GM12878 (cell line): ENCODE results near the gene KCNB1. TPM values are rescaled to one million over a fixed set of nuclear protein-coding genes. Genes with fewer than 3 reads are reported as not detected.

Experiments used
- ATAC-seq: fragments of 200-7000 bp; cut with Tn5 transposase; 3 replicates; pipeline ENCODE4 v1.9.1; 2020; ENCODE audit warnings: mild to moderate bottlenecking, moderate library complexity
- BruUV-seq: library from RNA; stranded (reverse); fragments of 400-500 nt; replicated peaks from 2 replicates; lab custom pipeline; 2021; lab: Mats Ljungman, UMichigan
- CTCF ChIA-PET: fragments of 300-600 bp; sonication (Branson Sonifier 250); formaldehyde crosslinking; extraction: SDS; loops from one replicate; lab custom pipeline; 2021; ENCODE audit warnings: inconsistent platforms; lab: Yijun Ruan, JAX
- POLR2A ChIA-PET: fragments of 350-600 bp; formaldehyde crosslinking; extraction: SDS; loops from one replicate; lab custom pipeline; 2021; ENCODE audit warnings: inconsistent platforms; lab: Charles Lee
- RAD21 ChIA-PET: fragments of 300-600 bp; sonication (Branson Sonifier 250); formaldehyde crosslinking; loops from one replicate; lab custom pipeline; 2023; ENCODE audit warnings: antibody characterized with exemption; ENCODE audit not compliant: unreplicated experiment; lab: Charles Lee
- SMC1A ChIA-PET: fragments of 300-600 bp; sonication (Branson Sonifier 250); formaldehyde crosslinking; loops from one replicate; lab custom pipeline; 2023; ENCODE audit not compliant: unreplicated experiment, uncharacterized antibody; lab: Charles Lee
- DNase-seq: peaks from one replicate; pipeline ENCODE4 v3.0.0-alpha.2; 2011; ENCODE audit warnings: low read depth, low spot score
- FAIRE-seq: peaks from 3 replicates; lab custom pipeline; 2011; peaks lifted over from hg19 to GRCh38; lab: Jason Lieb, UNC
- H2AFZ ChIP-seq: 2 replicates; pipeline ENCODE4 v1.6.0; 2011; ENCODE audit warnings: low read depth, low read length, control low read depth; ENCODE audit not compliant: control insufficient read depth
- H3K27ac ChIP-seq: 2 replicates; pipeline ENCODE4 v1.5.1; 2011; ENCODE audit warnings: control low read depth; ENCODE audit not compliant: control insufficient read depth, insufficient read depth
- H3K27me3 ChIP-seq, 2 experiments: replicated peaks in 1 of 2; 2 replicates each; pipeline versions ENCODE4 v1.6.0 to v1.6.1; 2011; ENCODE audit warnings: low read length in 1 of 2; ENCODE audit not compliant: control insufficient read depth in 2 of 2, insufficient read depth in 2 of 2
- H3K36me3 ChIP-seq, 2 experiments: 2 replicates each; pipeline ENCODE4 v1.5.1; 2011; ENCODE audit warnings: low read length in 1 of 2; ENCODE audit not compliant: control insufficient read depth in 2 of 2, insufficient read depth in 2 of 2
- H3K4me1 ChIP-seq: 2 replicates; pipeline ENCODE4 v1.6.1; 2011; ENCODE audit warnings: mild to moderate bottlenecking, low read length, moderate library complexity, mixed read lengths; ENCODE audit not compliant: control insufficient read depth, insufficient read depth
- H3K4me2 ChIP-seq: 2 replicates; pipeline ENCODE4 v1.6.0; 2011; ENCODE audit warnings: control low read depth; ENCODE audit not compliant: control insufficient read depth, insufficient read depth
- H3K4me3 ChIP-seq: fragments of 200-600 bp; sonication (generic); 2 replicates; pipeline ENCODE4 v1.5.1; 2016
- H3K79me2 ChIP-seq: 2 replicates; pipeline ENCODE4 v1.6.0; 2011; ENCODE audit warnings: low read length; ENCODE audit not compliant: control insufficient read depth, insufficient read depth
- H3K9ac ChIP-seq: 2 replicates; pipeline ENCODE4 v1.8.0; 2011; ENCODE audit warnings: low read length, control low read depth, mixed read lengths; ENCODE audit not compliant: control insufficient read depth, insufficient read depth
- H3K9me3 ChIP-seq: replicated peaks from 3 replicates; pipeline ENCODE4 v1.5.1; 2011; ENCODE audit warnings: mild to moderate bottlenecking, low read length; ENCODE audit not compliant: control insufficient read depth, insufficient read depth
- H4K20me1 ChIP-seq: 2 replicates; pipeline ENCODE4 v1.6.0; 2011; ENCODE audit not compliant: control insufficient read depth, insufficient read depth
- CEBPB ChIP-seq, 2 experiments: fragments of 150-350 bp in 1 of 2; IDR thresholded peaks; 2 replicates each; pipeline ENCODE4 v1.6.1; 2012 to 2014; ENCODE audit warnings: low read depth in 2 of 2, low read length in 2 of 2, borderline replicate concordance in 1 of 2, inconsistent platforms in 1 of 2
- CHD2 ChIP-seq: IDR thresholded peaks from 2 replicates; pipeline ENCODE4 v1.6.1; 2011; ENCODE audit warnings: low read depth, low read length, improper control_type of control experiment, borderline replicate concordance
- CREB1 ChIP-seq: IDR thresholded peaks from 2 replicates; pipeline ENCODE4 v1.6.1; 2012; ENCODE audit warnings: low read depth, mild to moderate bottlenecking, inconsistent platforms
- E2F8 ChIP-seq: fragments of 450-650 bp; IDR thresholded peaks from 2 replicates; pipeline ENCODE4 v1.6.1; 2018; ENCODE audit warnings: mild to moderate bottlenecking, low read depth, moderate library complexity; ENCODE audit not compliant: partially characterized antibody
- EP300 ChIP-seq, 2 experiments: fragments of 150-350 bp in 1 of 2; IDR thresholded peaks; 2 replicates each; pipeline ENCODE4 v1.6.1; 2011 to 2012; ENCODE audit warnings: low read depth in 2 of 2, low read length in 2 of 2, borderline replicate concordance in 1 of 2, improper control_type of control experiment in 1 of 2, inconsistent platforms in 1 of 2; ENCODE audit not compliant: control insufficient read depth in 1 of 2
- HCFC1 ChIP-seq: fragments of 150-350 bp; IDR thresholded peaks from 2 replicates; pipeline ENCODE4 v1.6.1; 2014; ENCODE audit warnings: low read length
- HDGF ChIP-seq: fragments of 450-650 bp; IDR thresholded peaks from 2 replicates; pipeline ENCODE4 v1.6.1; 2016; ENCODE audit warnings: antibody characterized with exemption
- SREBF1 ChIP-seq: IDR thresholded peaks from 2 replicates; pipeline ENCODE4 v1.6.1; 2012; ENCODE audit warnings: mild to moderate bottlenecking, low read length
- STAT1 ChIP-seq: fragments of 450-650 bp; conservative IDR thresholded peaks from 2 replicates; pipeline ENCODE4 v1.6.1; 2014; ENCODE audit warnings: antibody characterized with exemption, mild to moderate bottlenecking
- TCF12 ChIP-seq: IDR thresholded peaks from 2 replicates; pipeline ENCODE4 v1.6.1; 2011; ENCODE audit warnings: low read depth, mild to moderate bottlenecking, low read length
- WGBS: methylation state at CpG from one replicate; pipeline ENCODE4 v1.1.6; 2016; ENCODE audit warnings: low lambda C conversion rate; ENCODE audit not compliant: insufficient replicate concordance, insufficient coverage; ENCODE audit errors: missing lambda C conversion rate; 5-methylcytosine and 5-hydroxymethylcytosine counted together
- in situ Hi-C: fragments of 300-500 bp; cut with MboI; formaldehyde crosslinking; loops from 9 replicates; pipeline ENCODE4 v1.14.3; 2018; ENCODE audit warnings: mixed read lengths
- intact Hi-C: fragments of 100-400 bp; cut with micrococcal nuclease; formaldehyde crosslinking; loops from one replicate; pipeline ENCODE4 v1.14.2; 2022; ENCODE audit not compliant: unreplicated experiment
- polyA plus RNA-seq, 11 experiments: library from polyadenylated mRNA; depleted of rRNA in 4 of 11; unstranded in 6 of 11; stranded (reverse) in 5 of 11; fragments of >200 nt; fragmentation: Nextera tagmentation in 4 of 11; fragmentation: Illumina TruSeq in 1 of 11; extraction: Ambion mirVana in 4 of 11; extraction: Trizol in 1 of 11; gene quantifications; 1 replicate in 1 of 11; 2 replicates in 10 of 11; pipeline versions ENCODE4 v1.2.1 to v1.2.3, GENCODE V29; 2011 to 2016; ENCODE audit warnings: inconsistent platforms in 2 of 11, missing spikeins in 2 of 11, low read depth in 1 of 11
- total RNA-seq, 4 experiments: library from RNA; depleted of rRNA in 3 of 4; stranded (reverse); fragments of >200 nt in 3 of 4; fragmentation: Illumina TruSeq in 1 of 4; extraction: Trizol in 1 of 4; gene quantifications; 2 replicates each; pipeline versions ENCODE4 v1.2.1 to v1.2.3, GENCODE V29; 2013 to 2021

Gene KCNB1
- total and polyA plus RNA-seq, 10 of the 15 experiments (the other 5 are each of a cell fraction or from before 2014, with no cell fraction given): 0.02 to 0.08 (median 0.03) TPM; not detected in 7

GRCh38 chr20:49437057-49437456 lies 45.4 kb downstream of the KCNB1 start:
- no peak for DNase-seq
- no peak overlapping the region for H2AFZ ChIP-seq
- no peak for FAIRE-seq
- ChIA-PET SMC1A (no interaction called here), POLR2A (no interaction called here), CTCF (interaction anchor here (1.6 kb wide), 1 partner anchor 72 kb away, joined by 5 read pairs; no protein-coding TSS in a partner anchor), RAD21 (interaction anchor here (0.6 kb wide), 1 partner anchor 285 kb away, joined by 3 read pairs; no protein-coding TSS in a partner anchor)
- H3K4me3 ChIP-seq: no peak overlapping the region
- BruUV-seq: no TSS peak
- no peaks in the 10 kb centered on the region for H3K4me1 ChIP-seq
- H3K9ac ChIP-seq: no peak overlapping the region
- H3K27me3 ChIP-seq: peaks cover 0 to 4% of the 10 kb centered on the region in 2 experiments; a peak in 2 of 4 replicates
- ATAC-seq: no peak
- in situ Hi-C loops: no loop called here
- H3K4me2 ChIP-seq: no peak overlapping the region
- TF ChIP-seq E2F8 (no peak), CEBPB (IDR thresholded peaks at IDR 0.05; ENCODE audit: borderline replicate concordance in 1 of 2, low read depth in 2 of 2, low read length in 2 of 2) (no peak), EP300 (IDR thresholded peaks at IDR 0.05; ENCODE audit: borderline replicate concordance in 1 of 2, control insufficient read depth in 1 of 2, low read depth in 2 of 2, low read length in 2 of 2) (no peak), STAT1 (no peak), CHD2 (no peak), TCF12 (no peak), HCFC1 (no peak), HDGF (no peak), SREBF1 (no peak), CREB1 (no peak)
- no peak overlapping the region for H3K27ac ChIP-seq
- H4K20me1 ChIP-seq: no peaks in the 10 kb centered on the region
- intact Hi-C loops: no loop called here
- WGBS: 33% methylated on average over 3 of the region's 3 CpGs
- H3K79me2 ChIP-seq: no peaks in the 10 kb centered on the region
- no peaks in the 10 kb centered on the region for H3K9me3 ChIP-seq
- no peaks in the 10 kb centered on the region for H3K36me3 ChIP-seq
